Heart left ventricle (tissue), 13 donors: ENCODE results near the gene RMND5A.

Source experiments
- CTCF ChIP-seq, 12 donors: fragments of 200-600 bp; sonication (generic) in 4 of 12; IDR thresholded peaks; one replicate each; pipeline versions ENCODE4 v1.5.0 to v1.8.0; 2018 to 2022; ENCODE audit warnings: antibody characterized with exemption in 12 of 12, mild to moderate bottlenecking in 5 of 12
- POLR2A ChIP-seq, 2 donors: fragments of 450-650 bp; IDR thresholded peaks; one replicate each; pipeline ENCODE4 v1.6.1; 2017; ENCODE audit warnings: antibody characterized with exemption in 2 of 2, mild to moderate bottlenecking in 2 of 2, moderate library complexity in 2 of 2
- donor health status: ischemic (EF 13 %, LVEDD 7.1; RV severe dilation, severe dysfunction).
- donor health status: DM: no; HTN: yes; CAD: no.
- donor health status: DM: no; HTN: no; CAD: no.
- donor health status: ischemic (EF 25% LVEDD 6.9; RV normal size, moderate dysfunction).
- donor health status: ischemic (EF 25% LVEDD 5.7; RV mildly dilated, moderate dysfunction).
- donor health status: ischemic (EF 35%, LVEDD 5.7; RV mildly dilated, moderate dysfunction).
- donor health status: nonischemic (EF 11% LVEDD 7.7; RV severe dilation, severe dysfunction).
- donor health status: DM: yes; HTN: yes; CAD: no.
- donor health status: PGD.
- donor health status: ischemic (EF 29% LVEDD 5.4; RV normal size, mild dysfunction).
- donor health status: nonischemic (EF 23%, LVEDD 6.1; RV moderate dilation, normal function).

- TF ChIP-seq CTCF (IDR thresholded peaks at IDR 0.05) (no peak), POLR2A (IDR thresholded peaks at IDR 0.05) (no peak)
Observed at GRCh38 chr2:86697551-86698104, 22.5 kb upstream of the RMND5A start.
